ENCODE data around the gene ACTBL2.

GRCh38 chr5:57486027-57486602 is 3.5 kb upstream of the ACTBL2 start:
- TF ChIP-seq CTCF (IDR thresholded peaks at IDR 0.05): no peak
- no peak for TF ChIP-seq HDAC2 (IDR thresholded peaks at IDR 0.05)
- TF ChIP-seq POLR2AphosphoS2 (conservative IDR thresholded peaks at IDR 0.05; ENCODE audit: low read length): no peak
- no peak for TF ChIP-seq JUNB (IDR thresholded peaks at IDR 0.05)
- TF ChIP-seq JUN (IDR thresholded peaks at IDR 0.05): no peak
- no peak for TF ChIP-seq SREBF2 (IDR thresholded peaks at IDR 0.05)
- no peak for TF ChIP-seq PHF8 (IDR thresholded peaks at IDR 0.05; ENCODE audit: borderline replicate concordance, low read depth)
- no peak for TF ChIP-seq EP300 (IDR thresholded peaks at IDR 0.05)
- TF ChIP-seq RCOR1 (IDR thresholded peaks at IDR 0.05; ENCODE audit: low read depth, low read length): no peak
- TF ChIP-seq CEBPB (IDR thresholded peaks at IDR 0.05): no peak
- no peak for TF ChIP-seq RAD21 (conservative IDR thresholded peaks at IDR 0.05 in 1 of 2, IDR thresholded peaks at IDR 0.05 in 1 of 2)
- TF ChIP-seq NR3C1 (IDR thresholded peaks at IDR 0.05): no peak
- no peak for TF ChIP-seq CHD2 (IDR thresholded peaks at IDR 0.05; ENCODE audit: low read length, partially characterized antibody)

Measured in A549 (cell line).